SH-SY5Y (cell line): ENCODE data around the gene MBD2.

Experiments
- GATA2 ChIP-seq: IDR thresholded peaks from 2 replicates; pipeline ENCODE4 v1.6.1; 2011; ENCODE audit warnings: mild to moderate bottlenecking, low read depth, low read length
- GATA3 ChIP-seq: IDR thresholded peaks from 2 replicates; pipeline ENCODE4 v1.6.1; 2011; ENCODE audit warnings: low read depth, mild to moderate bottlenecking, low read length, moderate library complexity

DNA sequence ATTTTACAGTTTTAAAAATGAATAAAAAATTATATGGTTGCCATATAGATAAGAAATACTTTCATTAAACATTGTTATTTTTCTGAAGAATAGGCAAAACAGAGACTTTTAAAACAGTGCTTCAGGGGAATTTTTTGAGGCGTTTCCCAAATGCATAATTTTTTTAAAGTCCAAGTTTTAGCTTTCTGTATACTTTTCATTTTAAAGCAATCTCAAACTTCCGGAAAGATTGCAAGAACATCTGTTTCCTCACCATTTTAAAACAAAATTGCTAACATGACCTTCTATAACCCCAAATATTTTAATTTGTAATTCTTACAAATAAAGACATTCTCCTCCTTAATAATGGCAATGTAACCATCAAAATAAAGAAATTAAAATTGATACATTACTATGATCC, 15.1 kb upstream of the MBD2 start:
- no peak for TF ChIP-seq GATA2
- TF ChIP-seq GATA3 = no peak
